GM10248 (cell line): ENCODE measurements around the gene FSTL5.
"Not testable (repeated sequence)": the region's sequence is repeated elsewhere in the genome, so short reads cannot be mapped to it uniquely, and the experiment has no call there.

Experiments used
- CTCF ChIA-PET: fragments of 300-600 bp; sonication (Branson Sonifier 250); formaldehyde crosslinking; extraction: SDS; loops from one replicate; lab custom pipeline; 2021; ENCODE audit warnings: antibody characterized with exemption; lab: Yijun Ruan, JAX
- POLR2A ChIA-PET: fragments of 350-650 bp; sonication (Branson Sonifier 250); formaldehyde crosslinking; extraction: SDS; loops from one replicate; lab custom pipeline; 2020; ENCODE audit warnings: antibody characterized with exemption; lab: Yijun Ruan, JAX
- DNase-seq: peaks from one replicate; pipeline ENCODE4 v3.0.0; 2012; ENCODE audit errors: extremely low spot score
- CTCF ChIP-seq: IDR thresholded peaks from 2 replicates; pipeline ENCODE4 v1.5.1; 2012; ENCODE audit warnings: mild to moderate bottlenecking, low read depth; ENCODE audit errors: extremely low read depth, missing control alignments, control extremely low read depth

The FSTL5 gene

GRCh38 chr4:161792991-161793390 is 370.8 kb downstream of the FSTL5 start:
- ChIA-PET CTCF (interaction anchor here (1.0 to 1.1 kb wide), 2 partner anchors 12 to 22 kb away, joined by 3 read pairs; no protein-coding TSS in a partner anchor), POLR2A (no interaction called here)
- no peak for DNase-seq
- no peak for TF ChIP-seq CTCF

DNA sequence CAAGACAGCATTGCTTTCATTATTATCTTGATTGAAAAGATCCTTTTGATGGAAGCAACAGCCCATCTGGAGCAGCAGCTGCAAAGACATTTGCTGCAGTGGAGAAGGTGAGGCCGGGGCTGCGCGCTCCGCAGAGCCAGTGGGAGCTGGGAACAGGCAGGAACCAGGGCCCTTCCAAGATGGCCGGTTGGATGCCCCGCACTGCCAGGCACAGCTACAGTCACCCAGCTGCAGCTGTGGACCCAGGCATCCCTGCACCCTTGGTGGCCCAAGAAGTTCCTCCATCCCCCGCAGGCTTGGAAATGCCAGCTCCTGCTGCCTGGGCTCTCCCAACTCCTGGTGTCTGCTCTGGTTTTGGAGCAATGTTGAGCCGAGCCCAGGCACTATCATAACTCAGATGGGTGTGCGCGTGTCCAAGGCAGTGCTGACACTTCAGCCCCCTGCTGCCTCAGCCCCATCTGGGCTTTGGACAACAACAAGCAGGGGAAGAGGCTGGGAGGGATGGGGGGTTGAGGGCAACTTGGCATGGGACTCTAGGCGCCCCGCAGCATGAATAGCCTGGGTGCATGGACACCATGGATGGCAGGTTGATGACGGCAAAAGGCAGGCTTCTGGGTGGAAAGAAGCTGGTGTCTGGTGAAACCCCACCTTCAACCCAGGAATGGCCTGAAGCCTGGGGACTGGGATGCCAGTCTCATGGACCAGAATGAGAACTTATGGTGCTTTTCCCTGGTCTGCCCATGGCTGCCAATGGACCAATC is 371.8 kb downstream of the FSTL5 start:
- TF ChIP-seq CTCF, result no peak
- DNase-seq, result no peak
- POLR2A ChIA-PET, result no interaction called here
- CTCF ChIA-PET, result no interaction called here

- DNase-seq, result no peak
- ChIA-PET POLR2A (no interaction called here), CTCF (no interaction called here)
- no peak for TF ChIP-seq CTCF
Measured at GRCh38 chr4:161767116-161767515, 396.7 kb downstream of the FSTL5 start.

DNA sequence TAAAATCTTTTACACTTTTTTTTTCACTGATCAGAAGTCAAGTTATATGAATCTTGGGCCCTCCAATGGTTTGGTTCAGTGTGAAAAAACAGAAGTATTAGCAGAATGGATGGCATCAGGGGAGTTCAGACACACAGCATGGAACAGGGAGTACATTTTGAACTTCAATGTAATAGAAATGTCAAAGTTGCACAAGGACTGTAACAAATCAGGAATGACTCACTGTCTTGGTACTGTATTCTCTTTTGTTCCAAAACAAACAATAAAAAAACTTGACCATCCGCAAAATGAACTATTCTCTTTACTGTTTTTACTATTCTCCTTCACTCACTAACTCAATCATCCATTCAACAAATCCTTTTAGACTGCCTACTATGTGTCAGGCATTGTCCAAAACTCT is 401.0 kb downstream of the FSTL5 start:
- CTCF ChIA-PET, result no interaction called here
- POLR2A ChIA-PET, result no interaction called here
- DNase-seq, result no peak
- TF ChIP-seq CTCF, result no peak

- TF ChIP-seq CTCF, result no peak
- ChIA-PET CTCF (interaction anchor here (1.0 to 1.5 kb wide), 2 partner anchors 8 to 21 kb away, joined by 3 to 7 read pairs; no protein-coding TSS in a partner anchor), POLR2A (no interaction called here)
- DNase-seq, result no peak
Measured at GRCh38 chr4:161760008-161760407, 403.8 kb downstream of the FSTL5 start.

- POLR2A ChIA-PET, DNase-seq: not testable (repeated sequence)
- CTCF ChIA-PET, result interaction anchor here (0.8 kb wide), 1 partner anchor 24 kb away, joined by 3 read pairs; no protein-coding TSS in a partner anchor
Measured at GRCh38 chr4:161758412-161758811, 405.4 kb downstream of the FSTL5 start.

GRCh38 chr4:161728929-161729328 is 434.9 kb downstream of the FSTL5 start:
- ChIA-PET POLR2A (no interaction called here), CTCF (no interaction called here)
- no peak for DNase-seq
- no peak for TF ChIP-seq CTCF
